ENCODE data around the gene TRMT61A.
"Not testable (repeated sequence)": the region's sequence is repeated elsewhere in the genome, so short reads cannot be mapped to it uniquely, and the experiment has no call there.

TRMT61A gene

DNA sequence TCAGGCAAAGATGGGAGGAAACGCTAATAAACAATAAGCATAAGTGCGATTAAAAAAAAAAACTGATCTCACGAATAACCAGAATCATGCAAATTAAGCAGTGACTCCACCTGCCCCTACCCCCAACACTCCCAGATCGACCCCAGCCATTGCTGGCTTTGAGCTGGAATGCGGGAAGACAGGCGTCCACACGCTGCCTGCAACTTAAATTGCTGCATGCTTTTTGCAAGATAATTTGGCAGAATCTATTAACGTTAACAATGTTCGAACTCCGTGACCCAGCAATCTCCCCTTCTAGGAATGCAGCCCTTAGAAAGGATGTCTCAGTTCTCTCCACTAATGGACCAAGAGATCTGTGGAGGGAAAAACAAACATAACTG is 5.4 kb upstream of the TRMT61A start:
- DNase-seq, result no peak

DNA sequence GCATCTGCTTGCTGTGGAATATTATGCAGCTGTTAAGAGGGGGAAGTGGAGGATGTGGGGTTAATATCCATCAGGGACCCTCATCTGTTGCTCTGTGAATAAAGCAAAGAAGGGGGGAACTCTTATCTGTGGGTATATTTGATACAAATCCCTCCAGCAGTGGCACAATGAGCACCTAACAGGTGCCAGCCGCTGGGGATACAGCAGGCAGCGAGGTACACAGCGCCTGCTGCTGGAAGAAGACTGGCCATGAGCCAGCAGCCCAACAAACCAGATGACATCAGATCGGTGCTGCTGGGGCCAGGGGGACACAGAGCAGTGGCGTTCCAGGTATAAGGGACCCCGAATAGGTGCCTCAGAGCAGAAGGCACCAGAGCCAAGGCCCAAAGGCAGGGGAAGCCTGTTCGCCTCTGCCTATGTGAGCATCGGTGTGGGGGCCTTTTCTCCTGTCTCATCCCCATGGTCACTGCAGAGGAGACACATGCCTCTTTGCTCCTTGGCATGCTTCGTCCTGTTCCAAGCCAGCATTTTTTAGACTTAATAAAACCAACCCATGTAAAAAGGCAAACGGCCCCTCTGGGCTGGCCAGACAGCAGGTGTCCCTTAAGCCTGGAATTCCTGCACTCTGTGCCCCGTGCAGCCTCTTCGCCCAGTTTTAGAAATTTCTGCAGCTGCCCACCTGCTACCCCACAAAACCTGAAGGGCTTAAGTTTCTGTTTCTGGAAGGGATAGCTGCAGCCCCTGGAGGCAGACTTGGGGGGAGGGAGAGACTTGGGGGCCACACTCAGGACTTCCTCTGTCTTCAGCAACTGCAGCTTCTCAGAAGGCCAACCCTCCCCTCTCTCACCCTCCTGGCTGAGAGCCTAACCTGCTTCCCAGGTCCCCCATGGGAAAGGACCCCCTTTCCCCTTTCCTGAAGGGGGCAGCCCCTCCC is 4.7 kb upstream of the TRMT61A start:
- DNase-seq, result no peak

DNA sequence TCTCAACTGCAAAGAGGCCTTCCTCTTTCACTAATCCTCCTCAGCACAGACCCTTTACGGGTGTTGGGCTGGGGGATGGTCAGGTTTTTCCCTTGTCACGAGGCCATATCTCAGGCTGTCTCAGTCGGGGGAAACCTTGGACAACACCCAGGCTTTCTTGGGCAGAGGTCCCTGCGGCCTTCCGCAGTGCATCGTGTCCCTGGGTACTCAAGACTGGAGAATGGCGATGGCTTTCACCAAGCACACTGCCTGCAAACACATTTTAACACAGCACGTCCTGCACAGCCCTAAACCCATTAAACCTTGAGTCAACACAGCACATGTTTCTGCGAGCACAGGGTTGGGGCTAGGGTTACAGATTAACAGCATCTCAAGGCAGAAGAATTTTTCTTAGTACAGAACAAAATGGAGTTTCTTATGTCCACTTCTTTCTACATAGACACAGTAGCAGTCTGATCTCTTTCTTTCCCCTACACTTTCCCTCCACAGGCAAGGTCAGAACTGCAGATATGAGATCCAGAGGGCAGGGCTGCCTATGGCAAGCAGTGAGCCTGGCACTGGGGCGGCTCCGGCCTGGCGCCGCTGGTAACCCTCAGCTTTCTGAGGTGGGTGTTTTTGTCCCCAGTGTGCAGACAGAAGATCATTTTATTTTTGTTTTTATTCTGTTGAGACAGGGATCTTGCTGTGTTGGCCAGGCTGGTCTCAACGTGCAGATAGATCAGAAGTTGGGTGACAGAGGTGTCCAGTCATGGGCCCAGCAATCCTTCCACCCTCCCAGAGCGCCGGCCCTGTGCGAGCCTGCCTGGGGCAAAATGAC is 3.4 kb upstream of the TRMT61A start:
- DNase-seq, result not testable (repeated sequence)

DNA sequence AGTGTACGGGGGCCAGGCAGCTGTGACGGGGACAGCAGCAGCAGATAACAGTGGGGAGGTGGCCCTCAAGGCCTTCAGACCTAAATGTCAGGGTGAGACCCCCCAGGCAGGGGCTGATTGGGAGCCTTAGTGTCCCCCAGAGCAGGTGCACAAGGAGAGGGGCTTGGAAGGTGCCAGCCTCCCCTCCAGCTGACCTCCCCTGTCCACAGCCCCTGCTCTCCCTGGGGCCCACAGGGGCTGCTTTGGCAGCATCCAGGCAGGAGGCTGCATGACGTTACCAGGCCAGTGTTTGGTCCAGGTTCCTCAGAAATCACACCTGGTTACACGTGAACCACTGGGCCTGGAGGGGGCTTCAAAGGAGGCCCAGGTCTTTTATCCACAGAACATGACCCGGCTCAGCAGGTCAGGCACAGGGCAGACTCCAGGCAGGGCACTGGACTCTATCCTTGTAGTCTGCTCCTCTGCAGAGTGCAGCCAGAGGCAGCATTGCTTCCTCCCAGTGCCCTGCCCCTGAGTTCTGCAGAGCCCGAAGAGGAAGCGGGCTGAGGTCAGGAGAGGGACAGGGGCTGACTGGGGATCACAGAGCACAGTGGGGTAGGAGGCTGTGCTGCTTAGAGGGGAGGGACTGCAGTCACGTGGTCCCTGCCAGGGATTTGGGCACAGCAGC is 2.6 kb upstream of the TRMT61A start:
- no peak for DNase-seq

DNA sequence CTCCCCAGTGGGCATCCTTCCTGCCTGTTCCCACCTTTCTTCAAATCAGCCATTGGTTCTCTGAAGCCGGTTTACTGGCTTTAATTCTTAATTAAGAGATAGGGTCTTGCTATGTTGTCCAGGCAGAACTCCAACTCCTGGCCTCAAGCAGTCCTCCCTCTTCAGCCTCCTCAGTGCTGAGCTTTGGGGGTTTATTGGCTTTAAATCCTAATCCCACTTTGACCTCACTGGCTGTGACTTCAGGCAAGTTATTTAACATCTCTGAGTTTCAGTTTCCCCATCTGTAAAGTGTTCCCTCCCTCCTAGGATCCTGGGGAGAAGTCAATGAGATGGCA is 2.1 kb upstream of the TRMT61A start:
- DNase-seq, result no peak

DNA sequence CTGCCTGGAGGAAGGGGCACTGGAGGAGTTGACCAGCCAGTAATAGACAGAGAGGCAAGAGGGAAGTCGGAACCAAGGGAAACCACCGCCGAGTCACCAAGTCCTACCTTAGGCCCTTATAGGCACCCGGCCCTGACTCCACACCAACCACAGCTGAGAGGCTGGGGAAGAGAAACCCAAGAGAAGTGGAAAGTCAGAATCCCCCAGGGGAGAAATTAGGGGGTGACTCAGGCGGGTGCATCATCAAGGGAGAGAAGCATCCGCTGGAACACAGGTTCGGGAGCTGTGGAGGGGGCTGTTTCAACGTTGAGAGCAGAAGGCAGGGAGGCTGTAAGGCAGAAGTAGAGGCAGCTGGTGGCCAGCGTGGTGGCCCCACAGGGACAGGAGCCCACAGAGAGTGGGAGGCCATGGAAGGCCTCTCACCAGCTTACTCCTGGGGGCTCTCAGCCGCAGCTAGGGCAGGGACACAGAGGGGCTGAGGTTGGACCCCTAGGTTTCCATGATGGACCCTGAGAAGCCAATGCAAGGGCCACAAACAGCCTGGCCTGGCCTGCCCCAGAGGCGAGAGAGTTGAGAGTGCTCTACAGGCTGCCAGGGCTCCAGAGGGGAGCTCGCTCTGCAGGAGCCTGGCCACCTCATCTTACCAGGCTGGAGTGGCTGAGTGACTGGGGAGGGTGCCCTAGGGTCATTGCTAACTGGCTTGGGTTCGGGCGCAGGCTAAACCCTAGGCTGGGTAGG is 1.4 kb upstream of the TRMT61A start:
- no peak for DNase-seq

DNA sequence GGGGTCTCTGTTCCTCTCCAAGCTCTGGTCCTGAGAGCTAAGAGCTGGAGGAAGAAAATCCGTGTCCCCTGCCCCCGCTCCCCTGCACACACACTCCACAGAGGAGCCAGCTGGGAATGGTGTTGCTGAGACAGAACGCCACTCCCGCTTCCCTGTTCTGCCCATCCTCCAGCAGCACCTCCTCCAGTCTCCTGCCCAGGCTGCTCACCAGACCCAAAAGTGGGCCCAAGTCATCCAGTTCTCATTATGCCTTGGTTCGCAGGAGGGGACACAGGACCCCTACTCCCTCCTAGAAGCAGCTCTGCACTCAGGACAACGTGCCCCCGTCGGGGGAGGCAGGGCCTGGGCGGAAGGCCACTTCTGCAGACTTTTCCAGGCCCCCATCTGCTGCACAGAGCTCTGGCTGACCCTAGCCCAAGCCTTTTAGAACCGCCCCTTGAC is 830 bp upstream of the TRMT61A start:
- no peak for DNase-seq

DNA sequence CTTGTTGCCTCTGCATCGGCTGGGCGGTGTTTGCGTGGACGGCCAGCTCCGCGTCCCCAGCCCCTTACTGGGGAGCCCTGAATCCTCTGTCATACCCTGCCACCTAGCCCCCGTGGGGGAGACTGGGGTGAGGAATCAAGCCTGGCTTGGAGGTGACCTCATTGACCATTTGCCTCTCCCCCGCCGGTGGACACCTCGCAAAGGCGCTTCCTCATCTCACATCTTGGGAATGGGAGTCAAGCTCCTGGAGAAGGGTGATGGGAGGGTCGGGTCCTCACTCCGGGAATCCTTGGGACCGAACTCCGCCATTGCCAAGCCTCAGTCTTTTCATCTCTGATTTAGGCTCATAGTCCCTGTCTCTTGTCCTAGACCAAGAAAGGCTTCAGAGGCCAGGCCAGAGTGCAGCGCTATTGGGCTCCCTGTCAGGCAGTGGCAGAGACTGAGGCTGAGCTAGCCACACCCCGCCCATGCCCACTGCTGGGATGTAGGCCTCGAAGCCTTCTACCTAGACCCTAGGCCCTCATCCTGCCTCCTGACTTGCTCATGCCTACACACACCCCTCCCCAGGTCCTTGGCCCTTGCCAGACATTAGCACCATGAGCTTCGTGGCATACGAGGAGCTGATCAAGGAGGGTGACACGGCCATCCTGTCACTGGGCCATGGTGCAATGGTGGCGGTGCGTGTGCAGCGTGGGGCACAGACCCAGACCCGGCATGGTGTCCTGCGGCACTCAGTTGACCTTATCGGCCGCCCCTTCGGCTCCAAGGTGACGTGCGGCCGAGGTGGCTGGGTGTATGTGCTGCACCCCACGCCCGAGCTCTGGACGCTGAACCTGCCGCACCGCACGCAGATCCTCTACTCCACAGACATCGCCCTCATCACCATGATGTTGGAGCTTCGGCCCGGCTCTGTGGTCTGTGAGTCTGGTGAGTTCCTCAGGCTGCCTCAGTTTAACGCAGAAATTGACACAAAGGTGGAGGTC is 678 bp downstream of the TRMT61A start:
- DNase-seq, result no peak

DNA sequence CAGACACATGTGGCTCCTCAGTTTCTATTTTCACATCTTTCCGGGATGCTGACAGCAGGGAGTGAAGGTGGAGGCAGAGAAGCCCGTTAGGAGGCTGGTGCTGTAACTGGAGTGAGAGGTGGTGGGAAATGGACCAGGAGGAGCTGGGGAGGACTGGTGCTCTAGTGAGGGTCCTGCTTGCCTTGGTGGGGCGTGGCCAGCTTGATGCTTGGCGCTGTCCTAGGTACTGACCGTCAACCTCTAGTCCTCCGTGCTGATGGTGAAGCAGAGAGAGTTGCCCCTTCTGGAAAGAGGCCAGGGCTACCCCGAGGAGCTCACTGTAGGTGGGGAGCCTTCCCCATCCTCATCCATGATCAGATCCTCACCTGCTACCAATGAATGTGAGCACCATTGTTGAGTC is 1.4 kb downstream of the TRMT61A start:
- DNase-seq, result no peak

DNA sequence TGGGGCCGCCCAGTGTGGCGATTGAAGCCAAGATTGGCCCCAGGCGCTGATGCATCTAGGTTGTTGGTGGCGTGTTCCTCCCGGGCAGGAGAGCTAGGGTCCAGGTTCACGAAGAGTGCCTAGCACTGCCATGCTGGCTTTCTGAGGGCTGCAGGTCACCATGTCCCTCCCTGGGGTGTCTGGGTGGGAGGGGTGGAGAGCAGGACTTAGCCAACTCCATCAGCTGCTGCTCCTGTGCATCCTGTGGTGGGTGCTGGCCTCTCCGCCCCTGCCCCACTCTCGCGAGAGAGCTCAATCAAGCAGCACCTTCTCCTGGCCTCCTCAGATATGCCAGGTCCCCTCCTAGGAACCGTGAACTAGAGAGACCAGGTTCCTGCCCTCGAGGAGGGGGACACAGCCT is 1.8 kb downstream of the TRMT61A start:
- DNase-seq, result no peak

DNA sequence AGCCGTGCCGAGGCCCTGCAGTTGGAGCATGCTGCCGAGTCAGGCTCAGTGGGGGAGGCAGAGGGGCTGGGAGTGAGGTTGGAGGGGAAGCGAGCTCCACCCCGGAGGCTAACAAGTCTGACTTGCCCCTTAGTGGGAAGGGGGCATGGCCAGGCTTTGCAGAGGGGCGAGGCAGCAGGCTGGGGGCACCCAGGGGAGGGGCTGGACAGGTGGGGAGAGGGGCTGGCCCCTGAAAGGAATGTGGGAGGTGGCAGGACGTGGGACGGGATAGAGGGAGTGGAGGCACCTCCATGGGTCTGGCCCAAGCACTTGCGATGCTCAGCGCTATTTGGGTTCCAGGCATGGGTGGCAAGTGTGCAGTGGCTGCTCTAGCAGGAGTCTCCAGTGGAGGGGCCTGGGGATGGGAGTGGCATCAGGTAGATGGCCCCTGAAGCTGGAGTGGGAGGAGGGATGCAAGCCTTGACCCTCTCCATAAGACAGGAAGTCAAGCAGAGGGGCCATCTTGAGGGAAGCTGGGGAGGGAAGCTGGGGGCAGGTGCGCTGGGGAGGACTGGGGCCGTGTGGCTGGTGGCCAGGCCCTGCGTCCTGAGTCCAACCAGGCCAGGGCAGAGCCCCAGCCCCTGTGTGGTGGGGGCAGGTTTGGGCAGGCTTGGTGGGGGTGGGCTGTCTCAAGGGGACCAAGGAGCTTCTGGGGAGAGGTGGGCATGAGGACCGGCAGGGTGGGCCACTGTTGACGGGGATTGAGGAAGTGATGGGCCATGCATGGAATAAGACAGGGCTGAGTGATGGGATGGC is 2.6 kb downstream of the TRMT61A start:
- DNase-seq, result no peak

DNA sequence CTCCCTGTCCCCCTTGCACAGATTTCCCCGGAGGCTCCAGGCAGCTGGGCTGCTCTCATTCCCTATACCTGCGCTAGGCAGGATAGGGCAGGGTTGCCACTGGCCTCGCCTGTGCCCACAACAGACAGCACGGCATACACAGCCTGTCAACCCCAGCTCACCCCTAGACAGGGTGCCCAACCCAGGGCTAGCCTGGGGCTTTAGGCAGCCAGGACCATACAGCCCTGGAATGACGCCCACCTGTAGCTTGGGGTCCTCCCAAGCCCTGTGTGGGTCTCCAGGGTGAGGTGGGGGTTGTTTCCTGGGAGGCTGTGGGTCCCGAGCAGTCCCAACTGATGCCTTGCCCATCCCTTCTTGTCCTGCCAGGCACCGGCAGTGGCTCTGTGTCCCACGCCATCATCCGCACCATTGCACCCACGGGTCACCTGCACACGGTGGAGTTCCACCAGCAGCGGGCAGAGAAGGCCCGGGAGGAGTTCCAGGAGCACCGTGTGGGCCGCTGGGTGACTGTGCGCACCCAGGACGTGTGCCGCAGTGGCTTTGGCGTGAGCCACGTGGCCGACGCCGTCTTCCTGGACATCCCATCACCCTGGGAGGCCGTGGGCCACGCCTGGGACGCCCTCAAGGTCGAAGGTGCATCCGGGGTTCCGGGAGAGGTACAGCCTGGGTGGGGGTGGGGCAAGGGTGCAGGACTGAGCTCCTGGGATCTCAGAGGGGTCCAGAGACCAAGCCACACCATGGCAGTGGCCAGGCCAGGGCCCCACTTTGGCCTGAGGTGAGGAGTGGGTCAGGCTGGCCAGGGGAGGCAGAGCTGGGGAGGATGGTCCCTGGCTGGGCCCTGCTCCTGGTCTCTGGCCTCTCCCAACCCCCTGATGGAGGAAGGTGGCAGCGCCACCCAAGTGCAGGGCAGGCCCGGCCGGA is 3.5 kb downstream of the TRMT61A start:
- no peak for DNase-seq

DNA sequence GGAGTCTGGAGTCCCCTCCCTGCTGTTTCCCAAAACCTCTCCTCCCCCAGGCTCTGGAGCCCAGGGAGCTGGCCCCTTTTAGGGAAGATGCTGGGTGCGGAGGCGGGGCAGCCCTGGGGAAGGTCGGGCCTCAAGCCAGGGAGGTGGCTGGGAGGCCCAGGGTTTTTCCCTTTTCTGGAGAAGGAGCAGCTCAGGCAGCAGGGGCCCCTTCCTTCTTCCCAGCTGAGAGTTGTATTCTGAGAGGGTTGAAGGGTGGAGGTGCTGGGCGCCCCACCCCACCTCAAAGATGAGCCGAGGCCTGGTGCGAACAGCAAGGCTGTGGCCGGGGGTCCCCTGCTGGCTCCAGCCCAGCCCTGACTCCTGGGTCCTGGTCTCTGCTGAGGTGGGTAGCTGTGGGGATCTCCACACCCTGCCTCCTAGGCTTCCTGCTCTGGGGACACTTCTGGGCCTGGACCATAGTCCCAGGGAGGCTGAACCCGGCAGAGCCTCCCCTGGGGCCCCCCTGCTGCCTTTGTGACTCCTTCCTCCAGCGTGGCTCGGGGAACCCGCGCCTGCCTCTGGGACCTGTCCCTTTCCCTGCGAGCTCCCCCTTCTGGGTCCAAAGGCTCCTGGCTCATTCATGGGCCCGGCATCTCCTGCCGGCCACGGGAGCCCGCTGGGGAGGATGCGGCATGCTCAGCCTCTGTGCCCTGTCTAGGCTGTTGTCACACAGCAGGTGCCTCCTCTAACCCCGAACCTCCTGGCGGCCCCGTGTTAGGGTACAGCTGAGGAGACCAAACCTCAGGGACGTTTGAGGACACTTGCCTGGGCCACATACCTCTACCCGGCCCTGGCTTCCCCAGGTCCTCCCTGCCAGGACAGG is 4.4 kb downstream of the TRMT61A start:
- no peak for DNase-seq

DNA sequence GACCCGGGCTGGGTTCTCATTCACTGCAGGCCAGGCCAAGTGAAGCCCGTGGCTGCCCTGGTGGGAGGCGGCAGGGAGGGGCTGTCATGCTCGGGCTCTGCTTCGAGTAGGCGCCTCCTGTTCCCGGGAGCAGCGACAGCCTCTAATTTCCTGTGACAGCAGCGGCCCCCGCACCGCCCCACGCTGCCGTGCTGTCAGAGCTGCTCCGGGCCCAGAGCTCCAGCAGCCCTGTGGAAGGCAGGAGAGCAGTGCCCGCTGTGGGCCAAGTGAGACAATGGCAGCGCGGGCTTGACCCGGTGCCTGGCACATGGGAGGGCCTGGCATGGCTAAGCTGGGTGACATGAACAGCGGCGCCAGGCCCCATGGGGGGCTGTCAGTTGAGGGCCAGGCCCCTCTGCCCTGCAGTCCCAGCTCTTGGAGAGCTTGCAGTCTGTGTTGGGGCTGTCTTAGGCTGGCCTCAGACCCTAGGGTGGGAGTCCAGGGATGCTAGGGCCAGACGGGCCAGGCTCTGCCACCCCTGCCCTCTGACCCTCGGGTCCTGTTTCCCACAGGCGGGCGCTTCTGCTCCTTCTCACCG is 5.1 kb downstream of the TRMT61A start:
- no peak for DNase-seq

DNA sequence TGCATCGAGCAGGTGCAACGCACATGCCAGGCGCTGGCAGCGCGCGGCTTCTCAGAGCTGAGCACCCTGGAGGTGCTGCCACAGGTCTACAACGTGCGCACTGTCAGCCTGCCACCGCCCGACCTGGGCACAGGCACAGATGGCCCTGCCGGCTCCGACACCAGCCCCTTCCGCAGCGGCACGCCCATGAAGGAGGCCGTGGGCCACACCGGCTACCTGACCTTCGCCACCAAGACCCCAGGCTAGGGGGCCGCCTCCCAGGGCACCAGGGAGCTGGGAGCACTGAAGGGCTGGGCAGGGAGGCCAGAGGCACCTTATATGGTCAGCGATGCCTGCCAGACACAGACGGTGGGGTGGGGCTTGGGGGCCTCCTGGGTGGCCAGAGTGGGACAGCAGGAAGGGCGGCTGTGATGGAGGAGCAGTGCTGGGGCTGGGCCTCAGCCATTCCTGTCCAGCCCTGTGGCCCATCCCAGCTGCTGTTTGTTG is 5.6 kb downstream of the TRMT61A start:
- DNase-seq, result no peak

DNA sequence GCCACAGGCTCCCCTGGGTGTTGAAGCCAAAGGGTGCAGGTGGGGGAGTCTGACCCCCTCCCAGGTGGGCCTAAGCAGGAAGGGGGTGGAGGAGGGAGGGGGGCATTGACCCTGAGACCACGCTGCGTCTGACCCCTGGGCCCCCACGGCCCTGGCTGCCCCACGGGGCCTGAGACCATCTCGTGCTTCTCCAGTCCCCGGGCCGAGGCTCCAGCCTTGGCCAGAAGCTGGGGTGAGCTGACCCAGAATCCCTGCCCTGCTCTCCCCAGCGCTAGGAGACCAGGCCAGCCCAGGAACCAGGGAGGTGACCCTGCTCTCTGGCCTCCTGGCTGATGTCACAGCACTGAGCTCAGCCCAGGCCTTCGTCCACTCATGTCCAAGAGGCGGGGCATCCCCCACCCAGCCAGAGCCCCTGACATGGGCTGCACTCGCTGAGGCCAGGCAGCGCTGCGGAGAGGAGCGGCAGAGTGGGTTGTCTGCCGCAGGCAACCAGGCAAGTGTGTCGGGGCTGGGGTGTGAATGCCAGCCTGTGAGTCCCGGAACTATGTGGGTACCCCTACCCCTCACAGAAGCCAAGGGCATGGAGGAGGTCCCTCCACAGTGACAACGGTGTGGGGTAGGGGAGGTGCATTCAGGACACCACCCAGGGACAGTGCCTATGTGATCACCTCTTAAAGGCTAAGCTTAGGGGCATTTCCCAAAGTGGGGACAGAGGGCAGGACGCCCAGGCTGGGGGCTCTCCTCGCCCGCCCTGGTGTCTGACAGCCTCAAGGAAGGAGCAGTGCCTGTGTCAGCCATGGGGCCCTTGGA is 6.3 kb downstream of the TRMT61A start:
- DNase-seq, result no peak

DNA sequence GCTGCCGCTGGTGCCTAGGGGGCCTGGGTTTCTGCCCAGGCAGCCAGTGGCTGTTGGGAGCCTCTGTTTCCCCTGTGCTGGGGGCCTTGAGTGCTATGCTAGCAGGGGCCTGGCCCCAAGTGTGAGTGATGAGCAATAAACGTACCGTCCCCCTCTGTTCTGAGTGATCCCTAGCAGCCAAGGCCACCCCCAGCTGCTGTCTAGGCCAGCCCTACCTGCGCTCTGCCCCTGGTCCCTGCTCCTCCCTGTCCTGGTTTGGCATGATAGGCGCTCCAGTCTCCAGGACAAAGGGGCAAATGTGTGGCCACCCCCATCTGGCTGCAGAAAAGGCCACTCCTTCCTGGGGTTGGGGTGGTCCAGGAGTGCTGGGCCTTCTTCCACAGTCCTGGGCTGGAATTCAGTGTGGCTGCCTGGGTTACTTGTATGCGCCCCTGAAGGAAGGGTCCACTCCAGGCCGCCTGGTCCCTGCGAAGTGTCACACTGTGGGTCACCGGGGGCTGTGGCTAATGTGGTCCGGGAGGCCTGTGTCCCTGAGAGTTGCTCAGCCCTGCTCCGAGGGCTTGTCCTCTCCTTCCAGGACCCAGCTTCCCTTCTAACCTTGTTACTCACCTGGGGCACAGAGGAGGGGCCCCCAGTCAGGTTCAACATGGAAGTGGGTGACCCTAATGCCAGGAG is 7.0 kb downstream of the TRMT61A start:
- no peak for DNase-seq

Data from SHP77 treated with DMSO at 0.1 percent for 48 hours (cell line).